PFSK-1 (cell line): ENCODE data around the gene SLC39A9.

Experiments
- FOXP2 ChIP-seq: optimal IDR thresholded peaks from 2 replicates; pipeline ENCODE3; 2011; ENCODE audit warnings: borderline replicate concordance, control low read depth, inconsistent platforms; ENCODE audit not compliant: insufficient read depth; ENCODE audit errors: extremely low read length, extremely low read depth
- POLR2AphosphoS5 ChIP-seq: IDR thresholded peaks from 2 replicates; pipeline ENCODE4 v1.6.1; 2012; ENCODE audit warnings: low read depth, mild to moderate bottlenecking, control low read depth, low read length, moderate library complexity
- SIN3A ChIP-seq: IDR thresholded peaks from 2 replicates; pipeline ENCODE4 v1.6.1; 2012; ENCODE audit warnings: mild to moderate bottlenecking, low read length, moderate library complexity, borderline replicate concordance; ENCODE audit not compliant: insufficient read depth
- TAF1 ChIP-seq: IDR thresholded peaks from 2 replicates; pipeline ENCODE4 v1.6.1; 2012; ENCODE audit warnings: low read length, control low read depth, borderline replicate concordance; ENCODE audit not compliant: insufficient read depth
- TF ChIP-seq, protein P1 (sequence below), 2 experiments: IDR thresholded peaks; 2 replicates each; pipeline versions ENCODE4 v1.6.1 to v1.8.0; 2011 to 2012; ENCODE audit warnings: low read depth in 2 of 2, low read length in 2 of 2, control low read depth in 1 of 2, inconsistent platforms in 1 of 2, mild to moderate bottlenecking in 1 of 2, moderate library complexity in 1 of 2; ENCODE audit not compliant: insufficient read depth in 1 of 2

DNA sequence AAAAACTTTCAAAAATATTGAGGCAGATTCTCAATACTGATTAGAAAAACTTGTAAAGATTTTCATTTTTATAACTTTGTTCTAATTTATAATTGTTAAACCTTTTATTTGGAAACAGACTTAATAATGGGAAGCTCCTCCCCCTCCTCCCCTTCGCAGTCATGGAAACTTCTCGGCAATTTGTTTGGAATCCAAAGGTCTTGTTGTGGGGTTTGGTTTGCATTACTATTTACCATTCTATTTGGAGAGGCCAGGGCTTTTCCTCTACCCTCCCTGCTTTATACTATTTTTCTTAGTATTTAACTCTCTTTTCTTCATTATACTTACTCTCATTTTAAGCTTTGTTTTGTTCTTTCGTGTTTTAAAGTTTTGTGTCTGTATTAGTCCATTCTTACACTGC is 6.0 kb downstream of the SLC39A9 start:
- TF ChIP-seq TAF1 = no peak
- no peak for TF ChIP-seq POLR2AphosphoS5
- TF ChIP-seq, protein P1, sequence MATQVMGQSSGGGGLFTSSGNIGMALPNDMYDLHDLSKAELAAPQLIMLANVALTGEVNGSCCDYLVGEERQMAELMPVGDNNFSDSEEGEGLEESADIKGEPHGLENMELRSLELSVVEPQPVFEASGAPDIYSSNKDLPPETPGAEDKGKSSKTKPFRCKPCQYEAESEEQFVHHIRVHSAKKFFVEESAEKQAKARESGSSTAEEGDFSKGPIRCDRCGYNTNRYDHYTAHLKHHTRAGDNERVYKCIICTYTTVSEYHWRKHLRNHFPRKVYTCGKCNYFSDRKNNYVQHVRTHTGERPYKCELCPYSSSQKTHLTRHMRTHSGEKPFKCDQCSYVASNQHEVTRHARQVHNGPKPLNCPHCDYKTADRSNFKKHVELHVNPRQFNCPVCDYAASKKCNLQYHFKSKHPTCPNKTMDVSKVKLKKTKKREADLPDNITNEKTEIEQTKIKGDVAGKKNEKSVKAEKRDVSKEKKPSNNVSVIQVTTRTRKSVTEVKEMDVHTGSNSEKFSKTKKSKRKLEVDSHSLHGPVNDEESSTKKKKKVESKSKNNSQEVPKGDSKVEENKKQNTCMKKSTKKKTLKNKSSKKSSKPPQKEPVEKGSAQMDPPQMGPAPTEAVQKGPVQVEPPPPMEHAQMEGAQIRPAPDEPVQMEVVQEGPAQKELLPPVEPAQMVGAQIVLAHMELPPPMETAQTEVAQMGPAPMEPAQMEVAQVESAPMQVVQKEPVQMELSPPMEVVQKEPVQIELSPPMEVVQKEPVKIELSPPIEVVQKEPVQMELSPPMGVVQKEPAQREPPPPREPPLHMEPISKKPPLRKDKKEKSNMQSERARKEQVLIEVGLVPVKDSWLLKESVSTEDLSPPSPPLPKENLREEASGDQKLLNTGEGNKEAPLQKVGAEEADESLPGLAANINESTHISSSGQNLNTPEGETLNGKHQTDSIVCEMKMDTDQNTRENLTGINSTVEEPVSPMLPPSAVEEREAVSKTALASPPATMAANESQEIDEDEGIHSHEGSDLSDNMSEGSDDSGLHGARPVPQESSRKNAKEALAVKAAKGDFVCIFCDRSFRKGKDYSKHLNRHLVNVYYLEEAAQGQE (IDR thresholded peaks at IDR 0.05; ENCODE audit: insufficient read depth in 1 of 2, low read depth in 2 of 2, low read length in 2 of 2) = no peak
- TF ChIP-seq SIN3A = no peak
- TF ChIP-seq FOXP2 = no peak
